GM12891 (cell line): ENCODE measurements around the gene KCNA10.
"Not testable (repeated sequence)": the region's sequence is repeated elsewhere in the genome, so short reads cannot be mapped to it uniquely, and the experiment has no call there.

Experiments used
- DNase-seq: peaks from one replicate; pipeline ENCODE4 v3.0.0; 2011; ENCODE audit warnings: low spot score; ENCODE audit not compliant: insufficient read length
- FAIRE-seq: peaks from 2 replicates; lab custom pipeline; 2011; peaks lifted over from hg19 to GRCh38; lab: Jason Lieb, UNC
- PAX5 ChIP-seq: IDR thresholded peaks from 2 replicates; pipeline ENCODE4 v1.6.1; 2011; ENCODE audit warnings: low read length, moderate library complexity, mild to moderate bottlenecking; ENCODE audit not compliant: insufficient read depth, severe bottlenecking
- POLR2A ChIP-seq: IDR thresholded peaks from 2 replicates; pipeline ENCODE4 v1.6.1; 2011; ENCODE audit warnings: low read depth, low read length, control low read depth
- POLR2AphosphoS5 ChIP-seq: IDR thresholded peaks from 2 replicates; pipeline ENCODE4 v1.6.1; 2011; ENCODE audit warnings: low read depth, low read length, control low read depth
- POU2F2 ChIP-seq: IDR thresholded peaks from 2 replicates; pipeline ENCODE4 v1.6.1; 2011; ENCODE audit warnings: low read depth, mild to moderate bottlenecking, control low read depth, low read length, moderate library complexity
- SPI1 ChIP-seq: IDR thresholded peaks from 2 replicates; pipeline ENCODE4 v1.6.1; 2011; ENCODE audit warnings: low read depth, low read length, control low read depth
- TAF1 ChIP-seq: IDR thresholded peaks from 2 replicates; pipeline ENCODE4 v1.6.1; 2011; ENCODE audit warnings: low read depth, low read length, control low read depth

The KCNA10 gene

GRCh38 chr1:110524311-110525248, 5.6 kb upstream of the KCNA10 start:
- peak; percentile 53 for DNase-seq
- TF ChIP-seq TAF1 (no peak), POLR2A (no peak), POU2F2 (no peak), SPI1 (no peak), POLR2AphosphoS5 (no peak), PAX5 (no peak)
- FAIRE-seq, result peak; percentile 74

DNA sequence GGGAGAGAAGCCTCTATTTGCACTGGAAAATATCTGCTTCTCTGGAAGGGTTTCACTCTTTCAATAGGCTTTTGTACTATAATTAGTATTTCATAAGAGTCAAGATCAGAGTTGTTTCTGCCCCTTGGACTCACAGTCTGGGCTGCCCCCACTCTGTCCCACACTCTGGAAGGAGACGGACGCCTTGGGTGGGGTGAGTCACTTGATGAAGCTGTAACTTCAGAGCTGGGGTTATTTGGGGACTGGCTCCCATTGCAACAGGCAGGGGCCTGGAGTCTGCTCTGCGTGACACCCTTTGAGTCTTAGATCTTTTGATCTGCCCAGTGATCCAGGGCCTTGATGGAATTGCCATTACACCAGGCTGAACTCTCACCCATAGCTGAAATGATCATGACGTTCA, 4.0 kb upstream of the KCNA10 start:
- DNase-seq (no peak), FAIRE-seq (no peak)
- TF ChIP-seq SPI1 (no peak), PAX5 (no peak), POU2F2 (no peak), POLR2AphosphoS5 (no peak), TAF1 (no peak)

- FAIRE-seq (no peak), DNase-seq (no peak)
- TF ChIP-seq POLR2A, result no peak
- no peak for TF ChIP-seq TAF1
- no peak for TF ChIP-seq PAX5
- no peak for TF ChIP-seq SPI1
- TF ChIP-seq POLR2AphosphoS5, result no peak
- no peak for TF ChIP-seq POU2F2
Observed at GRCh38 chr1:110522560-110522959, 3.6 kb upstream of the KCNA10 start.

GRCh38 chr1:110520827-110521226, 1.9 kb upstream of the KCNA10 start:
- FAIRE-seq (no peak), DNase-seq (no peak)
- TF ChIP-seq POLR2A (no peak), POLR2AphosphoS5 (no peak), SPI1 (no peak), TAF1 (no peak)

DNA sequence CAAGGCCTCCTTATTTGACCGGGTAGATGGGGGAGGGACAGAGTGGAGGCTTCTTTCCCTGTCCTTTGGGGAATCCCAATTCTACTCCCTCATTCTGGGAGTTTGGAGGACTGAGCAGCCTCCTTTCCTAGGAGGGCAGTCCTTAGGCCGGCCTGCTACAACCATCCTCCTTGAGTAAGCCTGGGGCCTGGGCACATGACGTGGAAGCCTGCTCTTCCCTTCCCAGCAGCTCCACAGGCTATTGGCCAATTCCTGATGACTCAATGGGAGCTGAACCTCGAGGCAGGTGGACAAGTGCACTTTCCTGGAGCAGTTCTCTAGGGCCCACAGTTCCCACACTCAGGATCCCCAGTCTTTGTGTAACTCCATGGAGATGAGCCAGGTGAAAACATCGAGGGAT, 3.1 kb downstream of the KCNA10 start:
- FAIRE-seq, result no peak
- no peak for DNase-seq
- TF ChIP-seq POLR2AphosphoS5 (no peak), POU2F2 (no peak), TAF1 (no peak), POLR2A (no peak), PAX5 (no peak), SPI1 (no peak)

- no peak for TF ChIP-seq TAF1
- TF ChIP-seq POLR2A, result no peak
- TF ChIP-seq POU2F2, result no peak
- no peak for TF ChIP-seq SPI1
- TF ChIP-seq POLR2AphosphoS5, result no peak
- TF ChIP-seq PAX5, result no peak
- no peak for DNase-seq
- no peak for FAIRE-seq
Observed at GRCh38 chr1:110515041-110515440, 3.9 kb downstream of the KCNA10 start.

DNA sequence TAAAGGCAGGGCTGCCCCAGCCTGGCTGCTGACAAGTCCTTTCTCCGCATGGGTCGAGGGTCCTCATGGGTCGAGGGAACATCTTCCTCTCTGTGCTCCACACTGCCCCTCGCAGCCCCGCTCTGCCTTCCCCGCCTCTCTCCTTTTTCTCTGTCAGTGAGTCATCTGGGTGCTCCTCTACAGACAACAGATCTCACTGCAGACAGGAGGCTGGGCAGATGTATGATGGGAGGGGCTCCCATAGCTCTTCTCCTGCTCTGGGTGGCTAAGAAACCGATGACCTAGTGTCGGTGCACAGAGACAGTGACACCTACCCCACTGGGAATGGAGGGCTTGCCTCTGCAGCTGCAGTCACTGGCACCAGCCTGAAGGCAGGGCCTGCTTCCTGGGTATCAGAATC, 5.5 kb downstream of the KCNA10 start:
- TF ChIP-seq SPI1, result no peak
- DNase-seq, result no peak
- FAIRE-seq, result no peak

GRCh38 chr1:110511436-110511835, 7.5 kb downstream of the KCNA10 start:
- TF ChIP-seq POLR2AphosphoS5, result no peak
- no peak for TF ChIP-seq TAF1
- TF ChIP-seq PAX5, result no peak
- FAIRE-seq, result no peak
- DNase-seq, result no peak

DNA sequence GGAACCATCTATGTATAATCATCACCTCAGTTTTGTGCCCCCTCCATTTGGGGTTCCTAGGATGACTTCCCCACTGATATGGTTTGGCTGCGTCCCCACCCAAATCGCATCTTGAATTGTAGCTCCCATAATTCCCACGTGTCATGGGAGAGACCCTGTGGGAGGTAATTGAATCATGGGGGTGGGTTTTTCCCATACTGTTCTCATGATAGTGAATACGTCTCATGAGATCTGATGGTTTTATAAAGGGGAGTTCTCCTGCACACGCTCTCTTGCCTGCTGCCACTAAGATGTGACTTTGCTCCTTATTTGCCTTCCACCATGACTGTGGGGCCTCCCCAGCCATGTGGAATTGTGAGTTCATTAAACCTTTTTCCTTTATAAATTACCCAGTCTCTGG, 8.1 kb downstream of the KCNA10 start:
- not testable (repeated sequence) for FAIRE-seq, DNase-seq

DNA sequence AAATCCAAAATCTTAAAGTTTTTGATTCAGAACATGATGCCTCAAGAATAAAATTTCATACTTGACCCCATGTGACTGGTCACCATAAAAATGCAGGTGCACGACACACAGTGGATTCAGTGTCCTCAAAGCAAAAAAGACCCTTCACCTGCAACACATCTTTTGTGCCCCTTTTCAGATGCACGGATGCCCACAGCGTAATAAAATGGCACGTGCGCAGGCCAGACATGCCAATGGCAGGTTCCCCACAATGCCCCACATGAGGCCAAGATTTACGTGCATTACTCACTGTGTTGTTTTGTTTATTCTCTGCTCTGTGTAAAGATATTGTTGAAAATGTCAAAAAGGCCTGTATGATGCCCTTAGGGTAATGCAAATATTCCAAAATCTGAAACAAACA, 9.3 kb downstream of the KCNA10 start:
- FAIRE-seq, result no peak
- no peak for TF ChIP-seq TAF1
- no peak for TF ChIP-seq SPI1
- TF ChIP-seq POU2F2, result no peak
- TF ChIP-seq PAX5, result no peak
- TF ChIP-seq POLR2A, result no peak
- no peak for TF ChIP-seq POLR2AphosphoS5
- no peak for DNase-seq
